ENCODE measurements around the gene CTNNBL1. TPM values are rescaled to one million over a fixed set of nuclear protein-coding genes. Genes with fewer than 3 reads are reported as not detected.
A peak's percentile ranks its signal among the peaks of the same experiment; 100 is the strongest.

Gene CTNNBL1
- total and polyA plus RNA-seq, 2 experiments from 2014 or later: 36.3 to 68.7 TPM

DNA sequence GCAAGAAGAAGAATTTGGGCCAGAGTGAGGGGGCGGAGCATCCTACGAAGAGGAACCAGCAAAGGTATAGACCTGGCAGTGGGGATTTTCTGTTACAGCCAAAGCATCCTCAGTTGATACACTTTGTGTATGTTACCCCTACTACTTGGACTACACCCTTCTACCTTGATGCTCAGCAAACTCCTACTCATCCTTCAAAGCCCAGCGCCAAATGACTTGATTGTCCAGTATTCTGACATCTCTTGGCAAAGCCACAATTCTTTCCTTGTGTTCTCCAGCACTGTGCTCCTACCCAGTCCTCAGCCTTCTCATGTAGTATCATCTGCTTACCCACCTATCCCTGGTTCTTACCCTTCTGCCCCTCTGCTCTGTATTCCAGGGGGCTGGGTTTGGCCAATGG lies 21.7 kb upstream of the CTNNBL1 start (continued):
- TF ChIP-seq, protein P1, sequence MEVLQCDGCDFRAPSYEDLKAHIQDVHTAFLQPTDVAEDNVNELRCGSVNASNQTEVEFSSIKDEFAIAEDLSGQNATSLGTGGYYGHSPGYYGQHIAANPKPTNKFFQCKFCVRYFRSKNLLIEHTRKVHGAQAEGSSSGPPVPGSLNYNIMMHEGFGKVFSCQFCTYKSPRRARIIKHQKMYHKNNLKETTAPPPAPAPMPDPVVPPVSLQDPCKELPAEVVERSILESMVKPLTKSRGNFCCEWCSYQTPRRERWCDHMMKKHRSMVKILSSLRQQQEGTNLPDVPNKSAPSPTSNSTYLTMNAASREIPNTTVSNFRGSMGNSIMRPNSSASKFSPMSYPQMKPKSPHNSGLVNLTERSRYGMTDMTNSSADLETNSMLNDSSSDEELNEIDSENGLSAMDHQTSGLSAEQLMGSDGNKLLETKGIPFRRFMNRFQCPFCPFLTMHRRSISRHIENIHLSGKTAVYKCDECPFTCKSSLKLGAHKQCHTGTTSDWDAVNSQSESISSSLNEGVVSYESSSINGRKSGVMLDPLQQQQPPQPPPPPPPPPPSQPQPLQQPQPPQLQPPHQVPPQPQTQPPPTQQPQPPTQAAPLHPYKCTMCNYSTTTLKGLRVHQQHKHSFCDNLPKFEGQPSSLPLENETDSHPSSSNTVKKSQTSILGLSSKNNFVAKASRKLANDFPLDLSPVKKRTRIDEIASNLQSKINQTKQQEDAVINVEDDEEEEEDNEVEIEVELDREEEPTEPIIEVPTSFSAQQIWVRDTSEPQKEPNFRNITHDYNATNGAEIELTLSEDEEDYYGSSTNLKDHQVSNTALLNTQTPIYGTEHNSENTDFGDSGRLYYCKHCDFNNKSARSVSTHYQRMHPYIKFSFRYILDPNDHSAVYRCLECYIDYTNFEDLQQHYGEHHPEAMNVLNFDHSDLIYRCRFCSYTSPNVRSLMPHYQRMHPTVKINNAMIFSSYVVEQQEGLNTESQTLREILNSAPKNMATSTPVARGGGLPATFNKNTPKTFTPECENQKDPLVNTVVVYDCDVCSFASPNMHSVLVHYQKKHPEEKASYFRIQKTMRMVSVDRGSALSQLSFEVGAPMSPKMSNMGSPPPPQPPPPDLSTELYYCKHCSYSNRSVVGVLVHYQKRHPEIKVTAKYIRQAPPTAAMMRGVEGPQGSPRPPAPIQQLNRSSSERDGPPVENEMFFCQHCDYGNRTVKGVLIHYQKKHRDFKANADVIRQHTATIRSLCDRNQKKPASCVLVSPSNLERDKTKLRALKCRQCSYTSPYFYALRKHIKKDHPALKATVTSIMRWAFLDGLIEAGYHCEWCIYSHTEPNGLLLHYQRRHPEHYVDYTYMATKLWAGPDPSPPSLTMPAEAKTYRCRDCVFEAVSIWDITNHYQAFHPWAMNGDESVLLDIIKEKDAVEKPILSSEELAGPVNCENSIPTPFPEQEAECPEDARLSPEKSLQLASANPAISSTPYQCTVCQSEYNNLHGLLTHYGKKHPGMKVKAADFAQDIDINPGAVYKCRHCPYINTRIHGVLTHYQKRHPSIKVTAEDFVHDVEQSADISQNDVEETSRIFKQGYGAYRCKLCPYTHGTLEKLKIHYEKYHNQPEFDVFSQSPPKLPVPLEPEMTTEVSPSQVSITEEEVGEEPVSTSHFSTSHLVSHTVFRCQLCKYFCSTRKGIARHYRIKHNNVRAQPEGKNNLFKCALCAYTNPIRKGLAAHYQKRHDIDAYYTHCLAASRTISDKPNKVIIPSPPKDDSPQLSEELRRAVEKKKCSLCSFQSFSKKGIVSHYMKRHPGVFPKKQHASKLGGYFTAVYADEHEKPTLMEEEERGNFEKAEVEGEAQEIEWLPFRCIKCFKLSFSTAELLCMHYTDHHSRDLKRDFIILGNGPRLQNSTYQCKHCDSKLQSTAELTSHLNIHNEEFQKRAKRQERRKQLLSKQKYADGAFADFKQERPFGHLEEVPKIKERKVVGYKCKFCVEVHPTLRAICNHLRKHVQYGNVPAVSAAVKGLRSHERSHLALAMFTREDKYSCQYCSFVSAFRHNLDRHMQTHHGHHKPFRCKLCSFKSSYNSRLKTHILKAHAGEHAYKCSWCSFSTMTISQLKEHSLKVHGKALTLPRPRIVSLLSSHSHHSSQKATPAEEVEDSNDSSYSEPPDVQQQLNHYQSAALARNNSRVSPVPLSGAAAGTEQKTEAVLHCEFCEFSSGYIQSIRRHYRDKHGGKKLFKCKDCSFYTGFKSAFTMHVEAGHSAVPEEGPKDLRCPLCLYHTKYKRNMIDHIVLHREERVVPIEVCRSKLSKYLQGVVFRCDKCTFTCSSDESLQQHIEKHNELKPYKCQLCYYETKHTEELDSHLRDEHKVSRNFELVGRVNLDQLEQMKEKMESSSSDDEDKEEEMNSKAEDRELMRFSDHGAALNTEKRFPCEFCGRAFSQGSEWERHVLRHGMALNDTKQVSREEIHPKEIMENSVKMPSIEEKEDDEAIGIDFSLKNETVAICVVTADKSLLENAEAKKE (CRISPR knock-in tag; IDR thresholded peaks at IDR 0.05): no peak
- no peak for TF ChIP-seq STAT1 (IDR thresholded peaks at IDR 0.05; ENCODE audit: unreplicated experiment)
- TF ChIP-seq EZH2phosphoT487 (IDR thresholded peaks at IDR 0.05; ENCODE audit: unreplicated experiment): no peak
- no peak for TF ChIP-seq ZNF331 (CRISPR knock-in tag; IDR thresholded peaks at IDR 0.05; ENCODE audit: low read depth)
- no peak for TF ChIP-seq CREB1 (CRISPR knock-in tag; IDR thresholded peaks at IDR 0.05; ENCODE audit: low read depth)

DNA sequence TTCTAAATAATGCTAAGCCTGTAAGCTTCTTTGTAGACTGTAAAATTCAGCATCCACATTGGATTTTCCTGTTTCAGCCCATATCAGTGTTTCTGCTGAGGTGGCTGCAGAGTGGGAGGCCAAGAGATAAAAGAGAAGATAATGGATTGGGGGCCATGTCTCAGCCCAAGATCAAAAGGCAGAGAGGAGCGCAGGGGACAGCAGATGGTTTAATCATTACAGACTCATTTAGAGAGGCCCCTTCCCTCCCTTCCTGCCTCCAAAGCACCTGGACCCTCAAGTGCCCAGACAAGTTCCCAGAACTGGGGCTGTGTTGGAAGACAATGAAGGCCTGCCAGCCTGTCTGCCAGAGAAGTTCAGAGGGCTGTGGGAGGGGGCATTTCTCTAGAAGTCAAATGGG lies 20.4 kb upstream of the CTNNBL1 start:
- Histone ChIP-seq H4K20me1 (replicated peaks; ENCODE audit: insufficient read depth) (no peaks in the 10 kb centered on the region), H3F3A (replicated peaks; ENCODE audit: low read depth) (no peaks in the 10 kb centered on the region), H3K4me1 (ENCODE audit: insufficient read depth) (peaks cover 12% of the 10 kb centered on the region; the same call in 1 of the 2 replicates), H3K79me2 (replicated peaks; ENCODE audit: insufficient read depth) (no peaks in the 10 kb centered on the region), H3K4me3 (no peak overlapping the region), H3K4me2 (no peak overlapping the region), H3K27ac (ENCODE audit: low read depth) (no peak overlapping the region), H3K36me3 (ENCODE audit: insufficient read depth) (no peaks in the 10 kb centered on the region), H3K27me3 (ENCODE audit: insufficient read depth) (no peaks in the 10 kb centered on the region), H2AFZ (0 out of 2 replicates have a peak overlapping the region, but pooled peaks have one; percentile 32), H3K9me2 (ENCODE audit: insufficient read depth) (no peaks in the 10 kb centered on the region)
- H3K36me3 Mint-ChIP-seq (ENCODE audit: low read depth): no peaks in the 10 kb centered on the region; the same call in 2 of the 3 replicates
- H3K27me3 Mint-ChIP-seq (ENCODE audit: insufficient read depth, low read depth, poor library complexity): peaks cover 10% of the 10 kb centered on the region
- peaks cover 14% of the 10 kb centered on the region for H3K4me1 Mint-ChIP-seq
- ATAC-seq (no peak), DNase-seq (ENCODE audit: low spot score) (no peak)
- no peak for TF ChIP-seq POLR2AphosphoS5 (IDR thresholded peaks at IDR 0.05; ENCODE audit: low read depth)
- TF ChIP-seq, protein P2, sequence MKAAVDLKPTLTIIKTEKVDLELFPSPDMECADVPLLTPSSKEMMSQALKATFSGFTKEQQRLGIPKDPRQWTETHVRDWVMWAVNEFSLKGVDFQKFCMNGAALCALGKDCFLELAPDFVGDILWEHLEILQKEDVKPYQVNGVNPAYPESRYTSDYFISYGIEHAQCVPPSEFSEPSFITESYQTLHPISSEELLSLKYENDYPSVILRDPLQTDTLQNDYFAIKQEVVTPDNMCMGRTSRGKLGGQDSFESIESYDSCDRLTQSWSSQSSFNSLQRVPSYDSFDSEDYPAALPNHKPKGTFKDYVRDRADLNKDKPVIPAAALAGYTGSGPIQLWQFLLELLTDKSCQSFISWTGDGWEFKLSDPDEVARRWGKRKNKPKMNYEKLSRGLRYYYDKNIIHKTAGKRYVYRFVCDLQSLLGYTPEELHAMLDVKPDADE (IDR thresholded peaks at IDR 0.05): no peak
- H3K4me3 Mint-ChIP-seq: no peak overlapping the region
- no peak overlapping the region for H3K27ac Mint-ChIP-seq
- no peaks in the 10 kb centered on the region for H3K9me3 Mint-ChIP-seq

Measured in GM23338 (cell line).